ENCODE results near the gene SLC13A5.

DNA sequence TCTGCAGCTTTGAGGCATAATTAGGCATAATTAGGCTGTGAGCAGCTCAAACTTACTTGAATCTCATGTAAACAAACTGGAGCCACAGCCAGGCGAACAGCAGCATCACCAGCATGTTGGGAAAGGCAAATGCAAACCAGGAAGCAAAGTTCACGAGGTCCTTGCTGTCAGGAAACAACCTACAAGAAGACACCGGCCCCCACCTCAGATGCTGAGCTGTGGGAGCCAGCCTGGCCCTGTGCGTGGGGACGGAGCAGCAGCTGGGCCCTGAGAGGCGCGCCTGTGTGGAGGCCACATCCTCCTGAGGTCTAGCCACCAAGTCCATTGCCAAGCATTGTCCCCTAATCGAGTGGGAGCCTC, 12.2 kb downstream of the SLC13A5 start:
- TF ChIP-seq, protein P1, sequence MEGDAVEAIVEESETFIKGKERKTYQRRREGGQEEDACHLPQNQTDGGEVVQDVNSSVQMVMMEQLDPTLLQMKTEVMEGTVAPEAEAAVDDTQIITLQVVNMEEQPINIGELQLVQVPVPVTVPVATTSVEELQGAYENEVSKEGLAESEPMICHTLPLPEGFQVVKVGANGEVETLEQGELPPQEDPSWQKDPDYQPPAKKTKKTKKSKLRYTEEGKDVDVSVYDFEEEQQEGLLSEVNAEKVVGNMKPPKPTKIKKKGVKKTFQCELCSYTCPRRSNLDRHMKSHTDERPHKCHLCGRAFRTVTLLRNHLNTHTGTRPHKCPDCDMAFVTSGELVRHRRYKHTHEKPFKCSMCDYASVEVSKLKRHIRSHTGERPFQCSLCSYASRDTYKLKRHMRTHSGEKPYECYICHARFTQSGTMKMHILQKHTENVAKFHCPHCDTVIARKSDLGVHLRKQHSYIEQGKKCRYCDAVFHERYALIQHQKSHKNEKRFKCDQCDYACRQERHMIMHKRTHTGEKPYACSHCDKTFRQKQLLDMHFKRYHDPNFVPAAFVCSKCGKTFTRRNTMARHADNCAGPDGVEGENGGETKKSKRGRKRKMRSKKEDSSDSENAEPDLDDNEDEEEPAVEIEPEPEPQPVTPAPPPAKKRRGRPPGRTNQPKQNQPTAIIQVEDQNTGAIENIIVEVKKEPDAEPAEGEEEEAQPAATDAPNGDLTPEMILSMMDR (IDR thresholded peaks at IDR 0.05): no peak
- TF ChIP-seq EZH2 (IDR thresholded peaks at IDR 0.05; ENCODE audit: borderline replicate concordance, insufficient read depth, low read depth, low read length, poor library complexity, severe bottlenecking): no peak

Measured in B cell (primary cell).